K562 (cell line): Measurements from ENCODE around the gene TECPR2. TPM values are rescaled to one million over a fixed set of nuclear protein-coding genes. Genes with fewer than 3 reads are reported as not detected.

Source experiments
- ATAC-seq: fragments of 200-7000 bp; cut with Tn5 transposase; 3 replicates; pipeline ENCODE4 v1.9.1; 2020; ENCODE audit warnings: moderate library complexity
- BruUV-seq: library from RNA; stranded (reverse); fragments of 400-500 nt; replicated peaks from 2 replicates; lab custom pipeline; 2021; lab: Mats Ljungman, UMichigan
- CTCF ChIA-PET: fragments of 300-600 bp; formaldehyde crosslinking; extraction: SDS; loops from one replicate; lab custom pipeline; 2021; ENCODE audit warnings: low intra/inter-chr PET ratio; lab: Yijun Ruan, JAX
- POLR2A ChIA-PET: fragments of 300-600, 350-650 bp; sonication (Branson Sonifier 250); formaldehyde crosslinking; extraction: SDS; loops from one replicate; lab custom pipeline; 2021; ENCODE audit warnings: antibody characterized with exemption, inconsistent platforms; lab: Yijun Ruan, JAX
- DNase-seq, 4 experiments: peaks; one replicate each; pipeline versions ENCODE4 v3.0.0 to v3.0.0-alpha.2; 2011 to 2018; ENCODE audit warnings: low spot score in 3 of 4, mixed read lengths in 3 of 4; ENCODE audit errors: extremely low read depth in 1 of 4
- FAIRE-seq: peaks from 2 replicates; lab custom pipeline; 2011; peaks lifted over from hg19 to GRCh38; lab: Jason Lieb, UNC
- H2AFZ ChIP-seq: 2 replicates; pipeline ENCODE4 v1.6.0; 2011; ENCODE audit warnings: low read depth, low read length, control low read depth, inconsistent platforms
- H3K27ac ChIP-seq: fragments of 200-600 bp; 3 replicates; pipeline ENCODE4 v1.8.0; 2011; ENCODE audit warnings: low read depth, mild to moderate bottlenecking, control low read depth, inconsistent platforms, low read length, moderate library complexity, mixed read lengths; ENCODE audit errors: extremely low read depth
- H3K27me3 ChIP-seq, 2 experiments: fragments of 300-600 bp in 1 of 2; 2 replicates in 1 of 2; 3 replicates in 1 of 2; pipeline versions ENCODE4 v1.6.0 to v1.8.0; 2011; ENCODE audit warnings: inconsistent platforms in 2 of 2, low read length in 2 of 2, mild to moderate bottlenecking in 1 of 2, mixed read lengths in 1 of 2, moderate library complexity in 1 of 2; ENCODE audit not compliant: control insufficient read depth in 2 of 2, insufficient read depth in 2 of 2
- H3K36me3 ChIP-seq: fragments of 300-600 bp; 3 replicates; pipeline ENCODE4 v1.8.0; 2011; ENCODE audit warnings: mild to moderate bottlenecking, low read length, inconsistent platforms; ENCODE audit not compliant: control insufficient read depth, insufficient read depth
- H3K4me1 ChIP-seq, 2 experiments: fragments of 200-600 bp in 1 of 2; replicated peaks in 1 of 2; 2 replicates in 1 of 2; 3 replicates in 1 of 2; pipeline versions ENCODE4 v1.5.1 to v1.8.0; 2011; ENCODE audit warnings: inconsistent platforms in 2 of 2, low read length in 2 of 2, mild to moderate bottlenecking in 1 of 2, mixed read lengths in 1 of 2, moderate library complexity in 1 of 2; ENCODE audit not compliant: control insufficient read depth in 2 of 2, insufficient read depth in 2 of 2
- H3K4me2 ChIP-seq: 2 replicates; pipeline ENCODE4 v1.6.1; 2011; ENCODE audit warnings: low read length, control low read depth, inconsistent platforms, mixed read lengths; ENCODE audit not compliant: insufficient read depth
- H3K4me3 ChIP-seq: fragments of 200-600 bp; sonication (generic), shearing (Covaris generic); 2 replicates; pipeline ENCODE4 v1.5.1; 2016; ENCODE audit warnings: control low read depth, inconsistent platforms
- H3K79me2 ChIP-seq: fragments of 200-600 bp; 3 replicates; pipeline ENCODE4 v1.8.0; 2011; ENCODE audit warnings: low read length, inconsistent platforms; ENCODE audit not compliant: control insufficient read depth, insufficient read depth
- H3K9ac ChIP-seq, 2 experiments: 2 replicates each; pipeline versions ENCODE4 v1.6.0 to v1.6.1; 2011; ENCODE audit warnings: low read depth in 2 of 2, low read length in 2 of 2, control low read depth in 1 of 2, inconsistent platforms in 1 of 2, mild to moderate bottlenecking in 1 of 2, mixed read lengths in 1 of 2; ENCODE audit not compliant: insufficient read depth in 1 of 2
- H3K9me1 ChIP-seq: one replicate; pipeline ENCODE4 v1.6.0; 2011; ENCODE audit warnings: inconsistent platforms, mild to moderate bottlenecking, low read length, moderate library complexity; ENCODE audit not compliant: control insufficient read depth, insufficient read depth
- H3K9me3 ChIP-seq: replicated peaks from 2 replicates; pipeline ENCODE4 v1.5.1; 2011; ENCODE audit warnings: low read depth, low read length, inconsistent platforms; ENCODE audit not compliant: control insufficient read depth, insufficient read depth
- H4K20me1 ChIP-seq: replicated peaks from 2 replicates; pipeline ENCODE4 v1.6.1; 2011; ENCODE audit warnings: low read length, inconsistent platforms, mixed read lengths; ENCODE audit not compliant: control insufficient read depth, insufficient read depth
- GABPB1 ChIP-seq: sonication (generic); formaldehyde crosslinking; IDR thresholded peaks from 2 replicates; pipeline ENCODE4 v1.8.0; 2022; ENCODE audit warnings: mild to moderate bottlenecking, missing genetic modification reagents
- KAT8 ChIP-seq: fragments of 450-650 bp; IDR thresholded peaks from 2 replicates; pipeline ENCODE4 v1.6.1; 2016; ENCODE audit warnings: low read depth, mild to moderate bottlenecking
- WGBS: fragments of 100-300 bp; shearing (Covaris generic); methylation state at CpG from one replicate; pipeline ENCODE4 v1.1.6; 2016; ENCODE audit warnings: low coverage, mixed read lengths; ENCODE audit not compliant: insufficient coverage; ENCODE audit errors: missing lambda C conversion rate; 5-methylcytosine and 5-hydroxymethylcytosine counted together
- in situ Hi-C: fragments of 300-500 bp; cut with MboI; formaldehyde crosslinking; loops from 4 replicates; pipeline ENCODE4 v1.15.0; 2018; ENCODE audit warnings: inconsistent platforms, mixed read lengths
- intact Hi-C: fragments of 100-400 bp; cut with micrococcal nuclease; formaldehyde crosslinking; loops from 2 replicates; pipeline ENCODE4 v1.14.2; 2022
- polyA plus RNA-seq, 8 experiments: library from polyadenylated mRNA; depleted of rRNA in 4 of 8; stranded (reverse) in 5 of 8; unstranded in 3 of 8; fragments of >200 nt; fragmentation: Nextera tagmentation in 2 of 8; fragmentation: Illumina TruSeq in 1 of 8; extraction: Ambion mirVana in 2 of 8; extraction: Trizol in 1 of 8; gene quantifications; 2 replicates each; pipeline versions ENCODE4 v1.2.1 to v1.2.3, GENCODE V29; 2011 to 2014; ENCODE audit warnings: inconsistent platforms in 1 of 8, missing spikeins in 1 of 8
- total RNA-seq, 7 experiments: library from RNA; depleted of rRNA in 6 of 7; stranded (reverse); fragments of >200 nt in 6 of 7; fragmentation: Illumina TruSeq in 2 of 7; extraction: Trizol in 2 of 7; gene quantifications; 2 replicates each; pipeline versions ENCODE4 v1.2.1 to v1.2.3, GENCODE V29; 2011 to 2021; ENCODE audit warnings: low replicate concordance in 1 of 7
- TF ChIP-seq, protein P1 (sequence below), 2 experiments: fragments of 450-650 bp; conservative IDR thresholded peaks; 2 replicates each; pipeline ENCODE4 v1.6.1; 2017; ENCODE audit warnings: mild to moderate bottlenecking in 2 of 2, moderate library complexity in 2 of 2
- TF ChIP-seq, protein P2 (sequence below): sonication (generic); formaldehyde crosslinking; IDR thresholded peaks from 2 replicates; pipeline ENCODE4 v1.8.0; 2023; ENCODE audit warnings: mild to moderate bottlenecking, missing genetic modification reagents
- TF ChIP-seq, protein P3 (sequence below), 3 experiments: IDR thresholded peaks in 2 of 3; conservative IDR thresholded peaks in 1 of 3; 2 replicates each; pipeline ENCODE4 v1.5.1; 2011 to 2012; ENCODE audit warnings: low read length in 3 of 3, mild to moderate bottlenecking in 3 of 3, control low read depth in 2 of 3, improper control_type of control experiment in 1 of 3, inconsistent platforms in 1 of 3, low read depth in 1 of 3, mixed read lengths in 1 of 3, moderate library complexity in 1 of 3; ENCODE audit not compliant: insufficient read depth in 2 of 3

TECPR2 gene
- total and polyA plus RNA-seq, 9 of the 15 experiments (the other 6 are each of a cell fraction or from before 2014, with no cell fraction given): 0.04 to 3.0 (median 0.83) TPM

DNA sequence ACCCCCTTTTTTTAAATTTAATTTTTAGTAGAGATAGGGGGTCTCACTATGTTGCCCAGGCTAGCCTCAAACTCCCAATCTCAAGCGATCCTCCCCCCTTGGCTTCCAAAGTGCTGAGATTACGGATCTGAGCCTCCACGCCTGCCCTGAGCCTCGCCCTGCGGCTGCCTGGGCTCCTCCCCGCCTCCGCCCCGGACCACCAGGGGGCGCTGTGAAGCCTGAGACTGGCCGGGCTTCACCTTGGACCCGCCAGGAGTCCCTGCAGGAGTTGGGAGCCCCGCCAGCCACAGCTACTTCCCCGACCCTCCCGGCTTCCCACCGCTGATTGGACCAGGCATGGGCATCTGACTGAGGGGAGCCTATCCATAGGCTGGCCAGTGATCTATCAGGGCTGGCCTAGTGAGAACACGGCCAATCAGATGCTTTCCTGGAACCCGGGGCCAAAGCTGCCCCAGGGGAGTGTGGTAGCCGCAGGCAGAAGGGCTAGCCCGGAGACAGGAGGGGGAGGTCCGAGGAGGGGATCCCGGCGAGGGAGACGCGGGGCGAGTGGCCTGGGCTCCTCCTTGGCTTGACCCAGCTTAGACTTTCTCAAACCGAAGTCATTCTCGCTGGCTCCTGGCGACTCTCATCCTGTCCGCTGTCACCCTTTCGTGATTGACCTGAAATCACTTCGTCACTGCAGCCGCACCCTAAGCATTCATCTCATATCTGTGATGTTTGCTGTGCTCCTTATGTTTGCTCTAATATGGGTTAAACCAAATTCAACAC is 161.9 kb downstream of the TECPR2 start (continued):
- TF ChIP-seq, protein P1, sequence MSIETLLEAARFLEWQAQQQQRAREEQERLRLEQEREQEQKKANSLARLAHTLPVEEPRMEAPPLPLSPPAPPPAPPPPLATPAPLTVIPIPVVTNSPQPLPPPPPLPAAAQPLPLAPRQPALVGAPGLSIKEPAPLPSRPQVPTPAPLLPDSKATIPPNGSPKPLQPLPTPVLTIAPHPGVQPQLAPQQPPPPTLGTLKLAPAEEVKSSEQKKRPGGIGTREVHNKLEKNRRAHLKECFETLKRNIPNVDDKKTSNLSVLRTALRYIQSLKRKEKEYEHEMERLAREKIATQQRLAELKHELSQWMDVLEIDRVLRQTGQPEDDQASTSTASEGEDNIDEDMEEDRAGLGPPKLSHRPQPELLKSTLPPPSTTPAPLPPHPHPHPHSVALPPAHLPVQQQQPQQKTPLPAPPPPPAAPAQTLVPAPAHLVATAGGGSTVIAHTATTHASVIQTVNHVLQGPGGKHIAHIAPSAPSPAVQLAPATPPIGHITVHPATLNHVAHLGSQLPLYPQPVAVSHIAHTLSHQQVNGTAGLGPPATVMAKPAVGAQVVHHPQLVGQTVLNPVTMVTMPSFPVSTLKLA (conservative IDR thresholded peaks at IDR 0.05): peak in 1 of 2 experiments; percentile 60; a peak in 3 of 4 replicates
- TF ChIP-seq KAT8: no peak

DNA sequence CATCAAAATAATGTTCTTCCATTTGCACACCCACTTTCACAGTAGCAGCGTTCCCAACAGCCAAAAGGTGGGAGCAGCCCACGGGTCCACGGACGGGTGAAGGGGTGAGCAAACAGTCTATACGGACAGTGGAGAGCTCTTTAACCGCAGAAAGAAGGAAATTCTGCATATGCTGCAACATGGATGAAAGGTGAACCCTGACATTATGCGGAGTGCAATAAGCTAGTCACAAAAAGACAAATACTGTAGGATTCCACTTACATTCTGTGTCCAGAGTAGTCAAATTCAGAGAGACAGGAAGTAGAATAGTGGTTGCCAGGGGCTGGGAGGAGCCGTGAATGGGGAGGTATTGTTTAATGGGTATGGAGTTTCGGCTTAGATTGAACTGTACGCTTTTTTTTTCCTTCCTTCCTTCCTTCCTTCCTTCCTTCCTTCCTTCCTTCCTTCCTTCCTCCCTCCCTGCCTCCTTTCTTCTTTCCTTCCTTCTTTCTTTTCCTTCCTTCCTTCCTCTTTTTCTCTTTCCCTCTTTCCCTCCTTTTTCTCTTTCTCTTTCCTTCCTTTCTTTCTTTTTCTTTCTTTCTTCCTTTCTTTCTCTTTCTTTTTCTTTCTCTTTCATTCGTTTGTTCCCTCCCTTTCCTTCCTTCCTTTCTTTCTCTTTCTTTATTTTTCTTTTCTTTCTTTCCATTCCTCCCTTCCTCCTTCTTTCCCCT is 162.6 kb downstream of the TECPR2 start:
- DNase-seq (peak in 1 of 4 experiments; percentile 64), ATAC-seq (peak; percentile 58), FAIRE-seq (peak; percentile 42)
- Histone ChIP-seq H2AFZ (peak overlapping the region; percentile 92), H3K27me3 (no peaks in the 10 kb centered on the region), H3K9ac (peak overlapping the region; percentile 72 to 84; a peak in 3 of 4 replicates), H3K27ac (peak overlapping the region; percentile 88), H3K79me2 (no peaks in the 10 kb centered on the region; the same call in 2 of the 3 replicates), H3K9me1 (no peaks in the 10 kb centered on the region), H3K4me3 (peak overlapping the region; percentile 45), H3K4me1 (peaks cover 12 to 37% of the 10 kb centered on the region in 2 experiments; a peak in 4 of 5 replicates), H3K9me3 (no peaks in the 10 kb centered on the region; the same call in 1 of the 2 replicates), H4K20me1 (no peaks in the 10 kb centered on the region), H3K36me3 (no peaks in the 10 kb centered on the region), H3K4me2 (peak overlapping the region; percentile 95)
- WGBS: under 1% methylated on average over 11 of the region's 11 CpGs
- intact Hi-C loops (loop anchor here (1.0 to 10.0 kb wide), 4 partner anchors 27 to 393 kb away; partner anchors contain the start of gene RCOR1), in situ Hi-C loops (no loop called here)
- POLR2A ChIA-PET: interaction anchor here (0.6 to 1.3 kb wide), 8 partner anchors 9 to 390 kb away, joined by 3 to 8 read pairs (median 3); no protein-coding TSS in a partner anchor
- CTCF ChIA-PET: interaction anchor here (0.6 to 1.2 kb wide), 2 partner anchors 44 to 69 kb away, joined by 3 to 5 read pairs; no protein-coding TSS in a partner anchor
- BruUV-seq: TSS peak; percentile 98
- peak; percentile 51 for TF ChIP-seq GABPB1 (CRISPR knock-in tag)
- TF ChIP-seq, protein P2, sequence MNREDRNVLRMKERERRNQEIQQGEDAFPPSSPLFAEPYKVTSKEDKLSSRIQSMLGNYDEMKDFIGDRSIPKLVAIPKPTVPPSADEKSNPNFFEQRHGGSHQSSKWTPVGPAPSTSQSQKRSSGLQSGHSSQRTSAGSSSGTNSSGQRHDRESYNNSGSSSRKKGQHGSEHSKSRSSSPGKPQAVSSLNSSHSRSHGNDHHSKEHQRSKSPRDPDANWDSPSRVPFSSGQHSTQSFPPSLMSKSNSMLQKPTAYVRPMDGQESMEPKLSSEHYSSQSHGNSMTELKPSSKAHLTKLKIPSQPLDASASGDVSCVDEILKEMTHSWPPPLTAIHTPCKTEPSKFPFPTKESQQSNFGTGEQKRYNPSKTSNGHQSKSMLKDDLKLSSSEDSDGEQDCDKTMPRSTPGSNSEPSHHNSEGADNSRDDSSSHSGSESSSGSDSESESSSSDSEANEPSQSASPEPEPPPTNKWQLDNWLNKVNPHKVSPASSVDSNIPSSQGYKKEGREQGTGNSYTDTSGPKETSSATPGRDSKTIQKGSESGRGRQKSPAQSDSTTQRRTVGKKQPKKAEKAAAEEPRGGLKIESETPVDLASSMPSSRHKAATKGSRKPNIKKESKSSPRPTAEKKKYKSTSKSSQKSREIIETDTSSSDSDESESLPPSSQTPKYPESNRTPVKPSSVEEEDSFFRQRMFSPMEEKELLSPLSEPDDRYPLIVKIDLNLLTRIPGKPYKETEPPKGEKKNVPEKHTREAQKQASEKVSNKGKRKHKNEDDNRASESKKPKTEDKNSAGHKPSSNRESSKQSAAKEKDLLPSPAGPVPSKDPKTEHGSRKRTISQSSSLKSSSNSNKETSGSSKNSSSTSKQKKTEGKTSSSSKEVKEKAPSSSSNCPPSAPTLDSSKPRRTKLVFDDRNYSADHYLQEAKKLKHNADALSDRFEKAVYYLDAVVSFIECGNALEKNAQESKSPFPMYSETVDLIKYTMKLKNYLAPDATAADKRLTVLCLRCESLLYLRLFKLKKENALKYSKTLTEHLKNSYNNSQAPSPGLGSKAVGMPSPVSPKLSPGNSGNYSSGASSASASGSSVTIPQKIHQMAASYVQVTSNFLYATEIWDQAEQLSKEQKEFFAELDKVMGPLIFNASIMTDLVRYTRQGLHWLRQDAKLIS (CRISPR knock-in tag): no peak; the same call in 1 of the 2 replicates
- TF ChIP-seq, protein P3, sequence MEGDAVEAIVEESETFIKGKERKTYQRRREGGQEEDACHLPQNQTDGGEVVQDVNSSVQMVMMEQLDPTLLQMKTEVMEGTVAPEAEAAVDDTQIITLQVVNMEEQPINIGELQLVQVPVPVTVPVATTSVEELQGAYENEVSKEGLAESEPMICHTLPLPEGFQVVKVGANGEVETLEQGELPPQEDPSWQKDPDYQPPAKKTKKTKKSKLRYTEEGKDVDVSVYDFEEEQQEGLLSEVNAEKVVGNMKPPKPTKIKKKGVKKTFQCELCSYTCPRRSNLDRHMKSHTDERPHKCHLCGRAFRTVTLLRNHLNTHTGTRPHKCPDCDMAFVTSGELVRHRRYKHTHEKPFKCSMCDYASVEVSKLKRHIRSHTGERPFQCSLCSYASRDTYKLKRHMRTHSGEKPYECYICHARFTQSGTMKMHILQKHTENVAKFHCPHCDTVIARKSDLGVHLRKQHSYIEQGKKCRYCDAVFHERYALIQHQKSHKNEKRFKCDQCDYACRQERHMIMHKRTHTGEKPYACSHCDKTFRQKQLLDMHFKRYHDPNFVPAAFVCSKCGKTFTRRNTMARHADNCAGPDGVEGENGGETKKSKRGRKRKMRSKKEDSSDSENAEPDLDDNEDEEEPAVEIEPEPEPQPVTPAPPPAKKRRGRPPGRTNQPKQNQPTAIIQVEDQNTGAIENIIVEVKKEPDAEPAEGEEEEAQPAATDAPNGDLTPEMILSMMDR (IDR thresholded peaks at IDR 0.05 in 2 of 3, conservative IDR thresholded peaks at IDR 0.05 in 1 of 3; ENCODE audit: insufficient read depth in 2 of 3, low read depth in 1 of 3, low read length in 3 of 3): no peak
